Muscle layer of colon (tissue), 2 donors: ENCODE measurements around the gene SYT12.

Source experiments
- H3K27ac ChIP-seq: one replicate; pipeline ENCODE4 v1.7.0; 2013; ENCODE audit warnings: low read depth, mild to moderate bottlenecking, low read length, moderate library complexity
- H3K27me3 ChIP-seq, 2 donors: one replicate each; pipeline ENCODE4 v1.7.0; 2013; ENCODE audit warnings: low read length in 2 of 2, mild to moderate bottlenecking in 2 of 2; ENCODE audit not compliant: insufficient read depth in 2 of 2, control insufficient read depth in 1 of 2
- H3K36me3 ChIP-seq: one replicate; pipeline ENCODE4 v1.7.0; 2013; ENCODE audit warnings: mild to moderate bottlenecking, low read length; ENCODE audit not compliant: insufficient read depth
- H3K4me1 ChIP-seq: one replicate; pipeline ENCODE4 v1.7.0; 2013; ENCODE audit warnings: mild to moderate bottlenecking, low read length; ENCODE audit not compliant: insufficient read depth
- H3K4me3 ChIP-seq, 2 donors: one replicate each; pipeline ENCODE4 v1.7.0; 2013; ENCODE audit warnings: low read length in 2 of 2, low read depth in 1 of 2, mild to moderate bottlenecking in 1 of 2, moderate library complexity in 1 of 2
- H3K9ac ChIP-seq: one replicate; pipeline ENCODE4 v1.7.0; 2013; ENCODE audit warnings: low read length
- H3K9me3 ChIP-seq: one replicate; pipeline ENCODE4 v1.7.0; 2013; ENCODE audit warnings: mild to moderate bottlenecking, low read length
- donor health status: abdominal sarcoma.
- donor health status: Adenocarcinoma of cecum.

SYT12 gene

GRCh38 chr11:67090717-67091116, 67.8 kb downstream of the SYT12 start:
- no peaks in the 10 kb centered on the region for H3K4me1 ChIP-seq

GRCh38 chr11:67095214-67095507, 72.2 kb downstream of the SYT12 start:
- H3K27me3 ChIP-seq = no peaks in the 10 kb centered on the region
- no peak overlapping the region for H3K27ac ChIP-seq
- H3K36me3 ChIP-seq = no peaks in the 10 kb centered on the region
- no peaks in the 10 kb centered on the region for H3K4me1 ChIP-seq
- H3K9me3 ChIP-seq = no peaks in the 10 kb centered on the region
- no peak overlapping the region for H3K4me3 ChIP-seq
- H3K9ac ChIP-seq = no peak overlapping the region

More at GRCh38 chr11:67090717-67091116, 67.8 kb downstream of the SYT12 start:
- no peak overlapping the region for H3K4me3 ChIP-seq
- no peak overlapping the region for H3K27ac ChIP-seq
- no peak overlapping the region for H3K9ac ChIP-seq
- H3K27me3 ChIP-seq = no peaks in the 10 kb centered on the region
- H3K9me3 ChIP-seq = no peaks in the 10 kb centered on the region
- no peaks in the 10 kb centered on the region for H3K36me3 ChIP-seq

- no peaks in the 10 kb centered on the region for H3K4me1 ChIP-seq
- no peak overlapping the region for H3K4me3 ChIP-seq
- H3K36me3 ChIP-seq = no peaks in the 10 kb centered on the region
- no peak overlapping the region for H3K9ac ChIP-seq
- H3K9me3 ChIP-seq = no peaks in the 10 kb centered on the region
- H3K27ac ChIP-seq = no peak overlapping the region
- H3K27me3 ChIP-seq = no peaks in the 10 kb centered on the region
Observed at GRCh38 chr11:67098799-67099429, 76.0 kb downstream of the SYT12 start.

- H3K36me3 ChIP-seq = no peaks in the 10 kb centered on the region
- H3K9me3 ChIP-seq = no peaks in the 10 kb centered on the region
- H3K4me1 ChIP-seq = no peaks in the 10 kb centered on the region
- H3K27ac ChIP-seq = no peak overlapping the region
- no peak overlapping the region for H3K4me3 ChIP-seq
- H3K27me3 ChIP-seq = no peaks in the 10 kb centered on the region
- no peak overlapping the region for H3K9ac ChIP-seq
Observed at GRCh38 chr11:67099831-67100324, 76.9 kb downstream of the SYT12 start.
